ENCODE results near the gene KIF2B.

Gene KIF2B

DNA sequence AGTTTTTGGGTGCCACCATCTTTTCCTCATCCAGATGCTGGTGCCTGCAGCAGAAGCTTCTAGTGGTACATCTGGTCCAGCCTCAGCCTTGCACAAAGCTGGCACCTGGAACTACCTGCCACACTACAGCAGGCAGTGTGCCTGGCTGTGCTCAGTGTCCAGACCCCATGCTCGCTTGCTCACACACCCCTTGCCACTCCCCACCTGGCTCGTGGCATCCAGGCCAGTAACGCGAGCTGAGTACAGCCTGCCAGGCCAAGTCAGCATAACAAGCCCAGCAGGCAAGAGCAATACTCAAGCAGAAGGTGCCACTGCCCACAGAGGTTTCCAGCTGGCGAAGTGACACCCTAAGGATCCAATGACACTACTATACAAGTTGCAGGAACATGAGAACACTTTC, 29.7 kb upstream of the KIF2B start:
- Histone ChIP-seq H3K27ac (ENCODE audit: poor library complexity, severe bottlenecking) (no peak overlapping the region), H3K27me3 (ENCODE audit: insufficient read depth, poor library complexity, severe bottlenecking) (peaks cover 7% of the 10 kb centered on the region), H3K4me3 (ENCODE audit: severe bottlenecking) (no peak overlapping the region), H3K9me3 (ENCODE audit: severe bottlenecking) (peaks cover 2% of the 10 kb centered on the region), H3K36me3 (ENCODE audit: low read depth) (no peaks in the 10 kb centered on the region), H3K4me1 (ENCODE audit: insufficient read depth, poor library complexity, severe bottlenecking) (no peaks in the 10 kb centered on the region)
- ATAC-seq (ENCODE audit: low read depth) = no peak
- TF ChIP-seq, protein P1, sequence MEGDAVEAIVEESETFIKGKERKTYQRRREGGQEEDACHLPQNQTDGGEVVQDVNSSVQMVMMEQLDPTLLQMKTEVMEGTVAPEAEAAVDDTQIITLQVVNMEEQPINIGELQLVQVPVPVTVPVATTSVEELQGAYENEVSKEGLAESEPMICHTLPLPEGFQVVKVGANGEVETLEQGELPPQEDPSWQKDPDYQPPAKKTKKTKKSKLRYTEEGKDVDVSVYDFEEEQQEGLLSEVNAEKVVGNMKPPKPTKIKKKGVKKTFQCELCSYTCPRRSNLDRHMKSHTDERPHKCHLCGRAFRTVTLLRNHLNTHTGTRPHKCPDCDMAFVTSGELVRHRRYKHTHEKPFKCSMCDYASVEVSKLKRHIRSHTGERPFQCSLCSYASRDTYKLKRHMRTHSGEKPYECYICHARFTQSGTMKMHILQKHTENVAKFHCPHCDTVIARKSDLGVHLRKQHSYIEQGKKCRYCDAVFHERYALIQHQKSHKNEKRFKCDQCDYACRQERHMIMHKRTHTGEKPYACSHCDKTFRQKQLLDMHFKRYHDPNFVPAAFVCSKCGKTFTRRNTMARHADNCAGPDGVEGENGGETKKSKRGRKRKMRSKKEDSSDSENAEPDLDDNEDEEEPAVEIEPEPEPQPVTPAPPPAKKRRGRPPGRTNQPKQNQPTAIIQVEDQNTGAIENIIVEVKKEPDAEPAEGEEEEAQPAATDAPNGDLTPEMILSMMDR (IDR thresholded peaks at IDR 0.05; ENCODE audit: poor library complexity, severe bottlenecking) = no peak
- DNase-seq (ENCODE audit: low spot score) = no peak

DNA sequence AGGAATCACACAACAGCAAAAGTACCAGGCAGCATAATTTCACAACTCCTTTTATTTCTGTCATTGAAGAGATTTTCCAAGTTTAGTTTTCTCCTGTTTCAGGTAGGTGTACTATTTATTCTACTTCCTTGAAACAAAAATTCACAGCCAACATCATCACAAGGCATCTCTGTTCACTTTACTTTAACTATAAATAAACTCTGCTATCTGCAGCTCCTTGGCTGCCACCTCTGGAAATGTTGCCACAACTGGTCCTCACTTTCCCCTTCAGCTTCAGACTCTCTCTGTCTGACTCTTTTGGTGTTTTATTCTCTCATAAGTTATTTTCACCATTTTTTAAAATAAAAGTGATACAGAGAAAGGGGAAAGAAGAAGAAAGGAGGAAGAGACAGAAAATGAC, 27.9 kb upstream of the KIF2B start:
- H3K27ac ChIP-seq (ENCODE audit: poor library complexity, severe bottlenecking) = no peak overlapping the region
- no peak overlapping the region for H3K4me3 ChIP-seq (ENCODE audit: severe bottlenecking)
- ATAC-seq (ENCODE audit: low read depth) = no peak
- H3K27me3 ChIP-seq (ENCODE audit: insufficient read depth, poor library complexity, severe bottlenecking) = peaks cover 2% of the 10 kb centered on the region
- no peaks in the 10 kb centered on the region for H3K4me1 ChIP-seq (ENCODE audit: insufficient read depth, poor library complexity, severe bottlenecking)
- no peaks in the 10 kb centered on the region for H3K36me3 ChIP-seq (ENCODE audit: low read depth)
- no peak for DNase-seq (ENCODE audit: low spot score)
- H3K9me3 ChIP-seq (ENCODE audit: severe bottlenecking) = peaks cover 2% of the 10 kb centered on the region
- TF ChIP-seq, protein P1 (IDR thresholded peaks at IDR 0.05; ENCODE audit: poor library complexity, severe bottlenecking) = no peak

DNA sequence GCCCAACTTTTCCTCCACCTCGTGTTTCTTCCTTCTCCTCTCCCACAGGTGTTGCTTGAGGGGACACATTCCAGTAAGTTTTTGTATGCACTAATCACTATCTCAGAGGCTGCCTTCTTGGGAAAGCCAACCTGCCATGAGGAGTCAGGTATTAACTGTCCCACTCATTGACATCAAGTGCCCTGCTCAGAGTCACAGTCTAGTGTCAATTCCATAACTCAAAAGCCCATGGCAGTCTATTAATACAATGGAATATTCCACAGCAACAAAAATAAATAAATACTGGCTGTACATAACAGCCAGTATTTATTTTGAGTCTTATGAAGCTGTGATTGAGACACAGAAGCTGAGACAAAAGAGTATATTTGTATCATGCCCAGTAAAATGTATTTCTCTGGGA, 26.1 kb upstream of the KIF2B start:
- Histone ChIP-seq H3K36me3 (ENCODE audit: low read depth) (no peaks in the 10 kb centered on the region), H3K4me3 (ENCODE audit: severe bottlenecking) (no peak overlapping the region), H3K27me3 (ENCODE audit: insufficient read depth, poor library complexity, severe bottlenecking) (peaks cover 2% of the 10 kb centered on the region), H3K27ac (ENCODE audit: poor library complexity, severe bottlenecking) (no peak overlapping the region), H3K9me3 (ENCODE audit: severe bottlenecking) (peaks cover 2% of the 10 kb centered on the region), H3K4me1 (ENCODE audit: insufficient read depth, poor library complexity, severe bottlenecking) (no peaks in the 10 kb centered on the region)
- TF ChIP-seq, protein P1 (IDR thresholded peaks at IDR 0.05; ENCODE audit: poor library complexity, severe bottlenecking) = no peak
- DNase-seq (ENCODE audit: low spot score) = no peak
- no peak for ATAC-seq (ENCODE audit: low read depth)

DNA sequence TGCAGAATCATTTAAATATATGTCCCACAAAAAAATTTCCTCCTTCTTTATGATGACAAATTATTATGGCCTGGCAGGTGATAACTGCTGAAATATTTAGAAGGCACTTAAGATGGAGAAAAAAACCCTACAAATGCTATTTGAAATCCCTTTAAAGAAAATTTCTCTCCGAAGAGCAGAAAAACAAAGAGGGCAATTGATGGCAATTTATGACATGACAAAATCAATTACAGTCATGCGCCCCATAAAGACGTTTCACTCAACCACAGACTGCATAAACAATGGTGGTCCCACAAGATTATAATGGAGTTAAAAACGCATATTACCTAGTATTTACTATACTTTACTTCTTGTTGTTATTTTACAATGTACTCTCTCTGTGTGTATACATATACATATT, 25.2 kb upstream of the KIF2B start:
- TF ChIP-seq, protein P1 (IDR thresholded peaks at IDR 0.05; ENCODE audit: poor library complexity, severe bottlenecking) = no peak
- no peak for ATAC-seq (ENCODE audit: low read depth)
- Histone ChIP-seq H3K27me3 (ENCODE audit: insufficient read depth, poor library complexity, severe bottlenecking) (peaks cover 6% of the 10 kb centered on the region), H3K4me1 (ENCODE audit: insufficient read depth, poor library complexity, severe bottlenecking) (no peaks in the 10 kb centered on the region), H3K4me3 (ENCODE audit: severe bottlenecking) (no peak overlapping the region), H3K36me3 (ENCODE audit: low read depth) (no peaks in the 10 kb centered on the region), H3K27ac (ENCODE audit: poor library complexity, severe bottlenecking) (no peak overlapping the region), H3K9me3 (ENCODE audit: severe bottlenecking) (peaks cover 2% of the 10 kb centered on the region)
- no peak for DNase-seq (ENCODE audit: low spot score)

DNA sequence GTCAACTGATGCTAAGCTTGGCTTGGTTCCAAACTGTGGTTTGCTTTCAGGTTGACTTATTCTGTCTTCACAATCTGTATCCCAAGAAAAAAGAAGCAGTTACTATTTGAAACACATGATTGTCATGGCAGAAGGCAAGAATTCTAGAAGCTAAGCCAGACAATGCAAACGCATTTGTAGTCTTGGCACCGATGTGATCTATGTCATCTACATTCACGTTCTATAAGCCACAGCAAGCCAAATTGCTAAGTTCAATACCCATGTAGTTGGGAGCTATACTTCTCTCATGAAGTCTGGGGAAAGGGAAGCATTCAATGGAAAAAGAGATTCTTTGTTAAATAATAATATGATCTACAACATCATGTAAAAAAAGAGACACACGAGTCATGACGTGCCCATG, 18.3 kb upstream of the KIF2B start:
- TF ChIP-seq, protein P1 (IDR thresholded peaks at IDR 0.05; ENCODE audit: poor library complexity, severe bottlenecking) = no peak
- DNase-seq (ENCODE audit: low spot score) (no peak), ATAC-seq (ENCODE audit: low read depth) (no peak)
- Histone ChIP-seq H3K36me3 (ENCODE audit: low read depth) (no peaks in the 10 kb centered on the region), H3K4me1 (ENCODE audit: insufficient read depth, poor library complexity, severe bottlenecking) (no peaks in the 10 kb centered on the region), H3K4me3 (ENCODE audit: severe bottlenecking) (no peak overlapping the region), H3K27ac (ENCODE audit: poor library complexity, severe bottlenecking) (no peak overlapping the region), H3K9me3 (ENCODE audit: severe bottlenecking) (no peaks in the 10 kb centered on the region), H3K27me3 (ENCODE audit: insufficient read depth, poor library complexity, severe bottlenecking) (peaks cover 9% of the 10 kb centered on the region)
